Neuron (in vitro differentiated cells): Measurements from ENCODE around the gene PACS1.
"Not testable (repeated sequence)": the region's sequence is repeated elsewhere in the genome, so short reads cannot be mapped to it uniquely, and the experiment has no call there.

ENCODE experiments used
- H2AFZ ChIP-seq: one replicate; pipeline ENCODE4 v1.6.1; 2013; ENCODE audit warnings: low read depth, mild to moderate bottlenecking, inconsistent platforms, low read length, moderate library complexity
- H3K27me3 ChIP-seq: one replicate; pipeline ENCODE4 v1.6.1; 2013; ENCODE audit warnings: low read length; ENCODE audit not compliant: insufficient read depth
- H3K36me3 ChIP-seq: one replicate; pipeline ENCODE4 v1.6.1; 2013; ENCODE audit warnings: low read length; ENCODE audit not compliant: insufficient read depth
- H3K4me1 ChIP-seq: one replicate; pipeline ENCODE4 v1.6.1; 2013; ENCODE audit warnings: low read length; ENCODE audit not compliant: insufficient read depth
- H3K4me3 ChIP-seq: 2 replicates; pipeline ENCODE4 v1.5.1; 2013; ENCODE audit warnings: mild to moderate bottlenecking, low read length, moderate library complexity
- H3K9me3 ChIP-seq: one replicate; pipeline ENCODE4 v1.6.1; 2013; ENCODE audit warnings: low read length

Gene PACS1

GRCh38 chr11:66072518-66072917 lies 2.4 kb downstream of the PACS1 start:
- H2AFZ ChIP-seq, result no peak overlapping the region
- H3K4me3 ChIP-seq, result no peak overlapping the region
- no peaks in the 10 kb centered on the region for H3K9me3 ChIP-seq
- H3K27me3 ChIP-seq, result no peaks in the 10 kb centered on the region
- H3K36me3 ChIP-seq, result peaks cover 32% of the 10 kb centered on the region
- H3K4me1 ChIP-seq, result peaks cover 20% of the 10 kb centered on the region

- Histone ChIP-seq H3K36me3 (peaks cover 22% of the 10 kb centered on the region), H3K27me3 (no peaks in the 10 kb centered on the region), H3K4me1 (peaks cover 20% of the 10 kb centered on the region), H2AFZ (no peak overlapping the region), H3K4me3 (no peak overlapping the region), H3K9me3 (no peaks in the 10 kb centered on the region)
Measured at GRCh38 chr11:66073669-66074068, 3.6 kb downstream of the PACS1 start.

GRCh38 chr11:66075273-66075672 lies 5.2 kb downstream of the PACS1 start:
- Histone ChIP-seq H3K36me3 (peaks cover 15% of the 10 kb centered on the region), H3K27me3 (no peaks in the 10 kb centered on the region), H3K4me3 (no peak overlapping the region), H3K9me3 (no peaks in the 10 kb centered on the region), H3K4me1 (peaks cover 10% of the 10 kb centered on the region), H2AFZ (no peak overlapping the region)

- Histone ChIP-seq H3K4me3 (no peak overlapping the region), H3K36me3 (peaks cover 15% of the 10 kb centered on the region), H3K4me1 (peaks cover 2% of the 10 kb centered on the region), H3K9me3 (no peaks in the 10 kb centered on the region), H2AFZ (no peak overlapping the region), H3K27me3 (no peaks in the 10 kb centered on the region)
Measured at GRCh38 chr11:66076561-66076960, 6.5 kb downstream of the PACS1 start.

GRCh38 chr11:66077927-66078326 lies 7.9 kb downstream of the PACS1 start:
- Histone ChIP-seq H3K4me1 (no peaks in the 10 kb centered on the region), H2AFZ (no peak overlapping the region), H3K9me3 (no peaks in the 10 kb centered on the region), H3K36me3 (peaks cover 10% of the 10 kb centered on the region), H3K27me3 (no peaks in the 10 kb centered on the region), H3K4me3 (no peak overlapping the region)

- not testable (repeated sequence) for H3K4me3 ChIP-seq, H3K27me3 ChIP-seq, H3K9me3 ChIP-seq, H3K36me3 ChIP-seq, H2AFZ ChIP-seq, H3K4me1 ChIP-seq
Measured at GRCh38 chr11:66078949-66079348, 8.9 kb downstream of the PACS1 start.

- Histone ChIP-seq H3K27me3 (no peaks in the 10 kb centered on the region), H3K4me3 (no peak overlapping the region), H3K4me1 (no peaks in the 10 kb centered on the region), H3K9me3 (no peaks in the 10 kb centered on the region), H3K36me3 (no peaks in the 10 kb centered on the region), H2AFZ (no peak overlapping the region)
Measured at GRCh38 chr11:66080055-66080817, 10.2 kb downstream of the PACS1 start.

- Histone ChIP-seq H3K4me1 (no peaks in the 10 kb centered on the region), H3K36me3 (no peaks in the 10 kb centered on the region), H2AFZ (no peak overlapping the region), H3K4me3 (no peak overlapping the region), H3K27me3 (no peaks in the 10 kb centered on the region), H3K9me3 (no peaks in the 10 kb centered on the region)
Measured at GRCh38 chr11:66081505-66081904, 11.4 kb downstream of the PACS1 start.

GRCh38 chr11:66082946-66083698 lies 13.1 kb downstream of the PACS1 start:
- no peaks in the 10 kb centered on the region for H3K4me1 ChIP-seq
- no peaks in the 10 kb centered on the region for H3K36me3 ChIP-seq
- H3K27me3 ChIP-seq, result no peaks in the 10 kb centered on the region
- no peak overlapping the region for H3K4me3 ChIP-seq
- no peak overlapping the region for H2AFZ ChIP-seq
- H3K9me3 ChIP-seq, result no peaks in the 10 kb centered on the region

GRCh38 chr11:66083767-66084166 lies 13.7 kb downstream of the PACS1 start:
- no peaks in the 10 kb centered on the region for H3K36me3 ChIP-seq
- no peak overlapping the region for H2AFZ ChIP-seq
- H3K9me3 ChIP-seq, result no peaks in the 10 kb centered on the region
- no peaks in the 10 kb centered on the region for H3K4me1 ChIP-seq
- no peak overlapping the region for H3K4me3 ChIP-seq
- H3K27me3 ChIP-seq, result no peaks in the 10 kb centered on the region

GRCh38 chr11:66084821-66085475 lies 14.9 kb downstream of the PACS1 start:
- Histone ChIP-seq H3K4me3 (no peak overlapping the region), H2AFZ (no peak overlapping the region), H3K9me3 (no peaks in the 10 kb centered on the region), H3K36me3 (no peaks in the 10 kb centered on the region), H3K4me1 (no peaks in the 10 kb centered on the region), H3K27me3 (no peaks in the 10 kb centered on the region)

- H3K36me3 ChIP-seq, result no peaks in the 10 kb centered on the region
- H3K4me3 ChIP-seq, result no peak overlapping the region
- no peak overlapping the region for H2AFZ ChIP-seq
Measured at GRCh38 chr11:66087148-66087908, 17.3 kb downstream of the PACS1 start.

GRCh38 chr11:66089067-66089466 lies 19.0 kb downstream of the PACS1 start:
- Histone ChIP-seq H3K36me3 (no peaks in the 10 kb centered on the region), H2AFZ (no peak overlapping the region), H3K9me3 (no peaks in the 10 kb centered on the region), H3K4me3 (no peak overlapping the region), H3K4me1 (no peaks in the 10 kb centered on the region), H3K27me3 (no peaks in the 10 kb centered on the region)

More at GRCh38 chr11:66087148-66087908, 17.3 kb downstream of the PACS1 start:
- Histone ChIP-seq H3K27me3 (no peaks in the 10 kb centered on the region), H3K4me1 (no peaks in the 10 kb centered on the region), H3K9me3 (no peaks in the 10 kb centered on the region)
